ENCODE data around the gene CDK19.

Gene CDK19

GRCh38 chr6:110596354-110596753 is 218.9 kb downstream of the CDK19 start:
- no peak overlapping the region for H3K23ac ChIP-seq (ENCODE audit: low read depth, low read length, poor library complexity)

GRCh38 chr6:110595112-110595511 is 220.2 kb downstream of the CDK19 start:
- Histone ChIP-seq H2BK15ac (ENCODE audit: low read length) (no peak overlapping the region), H3K23ac (ENCODE audit: low read depth, low read length, poor library complexity) (no peak overlapping the region), H2AFZ (ENCODE audit: low read length) (no peak overlapping the region), H2BK120ac (ENCODE audit: low read depth, low read length) (no peak overlapping the region), H2AK5ac (ENCODE audit: low read depth, low read length) (no peak overlapping the region), H3K9me3 (replicated peaks in 1 of 2; ENCODE audit: control insufficient read depth in 2 of 2, insufficient read depth in 1 of 2, low read depth in 1 of 2, low read length in 2 of 2) (no peaks in the 10 kb centered on the region), H3K9ac (ENCODE audit: low read depth, low read length, poor library complexity) (no peak overlapping the region), H4K8ac (ENCODE audit: low read depth, low read length) (no peak overlapping the region), H3K27ac (replicated peaks; ENCODE audit: low read length) (no peak overlapping the region), H3K27me3 (ENCODE audit: control insufficient read depth in 3 of 3, insufficient read depth in 3 of 3, low read depth in 1 of 3, low read length in 3 of 3) (no peaks in the 10 kb centered on the region), H3K79me1 (ENCODE audit: low read depth, low read length) (no peaks in the 10 kb centered on the region), H3K36me3 (replicated peaks in 1 of 2; ENCODE audit: control insufficient read depth in 2 of 2, insufficient read depth in 2 of 2, low read length in 2 of 2) (no peaks in the 10 kb centered on the region), H2BK12ac (ENCODE audit: low read length) (no peak overlapping the region), H3K4ac (ENCODE audit: low read length) (no peak overlapping the region), H3K4me3 (ENCODE audit: low read length in 2 of 2) (no peak overlapping the region), H3K4me2 (ENCODE audit: insufficient read depth, low read length, poor library complexity, severe bottlenecking) (no peak overlapping the region), H3K18ac (ENCODE audit: low read length) (no peak overlapping the region), H3K14ac (ENCODE audit: low read length) (no peak overlapping the region), H3K4me1 (ENCODE audit: control insufficient read depth in 2 of 2, insufficient read depth in 1 of 2, low read depth in 1 of 2, low read length in 2 of 2) (peaks cover 0 to 4% of the 10 kb centered on the region in 2 donors), H2BK5ac (ENCODE audit: low read length) (no peak overlapping the region), H4K91ac (ENCODE audit: low read depth, low read length, poor library complexity) (no peak overlapping the region)
- DNase-seq (ENCODE audit: low spot score), result no peak
- no CpG with 5 or more reads among the region's 2 CpGs for WGBS, 2 donors (ENCODE audit: extremely low coverage in 2 of 2, insufficient read length in 2 of 2, insufficient replicate concordance in 1 of 2)

More at GRCh38 chr6:110596354-110596753, 218.9 kb downstream of the CDK19 start:
- H2BK5ac ChIP-seq (ENCODE audit: low read length), result no peak overlapping the region
- H3K36me3 ChIP-seq (replicated peaks in 1 of 2; ENCODE audit: control insufficient read depth in 2 of 2, insufficient read depth in 2 of 2, low read length in 2 of 2), result no peaks in the 10 kb centered on the region
- H3K14ac ChIP-seq (ENCODE audit: low read length), result no peak overlapping the region
- H3K27me3 ChIP-seq (ENCODE audit: control insufficient read depth in 3 of 3, insufficient read depth in 3 of 3, low read depth in 1 of 3, low read length in 3 of 3), result no peaks in the 10 kb centered on the region
- no peak overlapping the region for H2BK12ac ChIP-seq (ENCODE audit: low read length)
- H3K4me1 ChIP-seq (ENCODE audit: control insufficient read depth in 2 of 2, insufficient read depth in 1 of 2, low read depth in 1 of 2, low read length in 2 of 2), result peaks cover 0 to 4% of the 10 kb centered on the region in 2 donors
- no peaks in the 10 kb centered on the region for H3K79me1 ChIP-seq (ENCODE audit: low read depth, low read length)
- no peak overlapping the region for H4K8ac ChIP-seq (ENCODE audit: low read depth, low read length)
- no peak overlapping the region for H3K4me3 ChIP-seq (ENCODE audit: low read length in 2 of 2)
- no peaks in the 10 kb centered on the region for H3K9me3 ChIP-seq (replicated peaks in 1 of 2; ENCODE audit: control insufficient read depth in 2 of 2, insufficient read depth in 1 of 2, low read depth in 1 of 2, low read length in 2 of 2)
- H3K18ac ChIP-seq (ENCODE audit: low read length), result no peak overlapping the region
- no peak overlapping the region for H2AK5ac ChIP-seq (ENCODE audit: low read depth, low read length)
- no peak overlapping the region for H2BK120ac ChIP-seq (ENCODE audit: low read depth, low read length)
- H3K4me2 ChIP-seq (ENCODE audit: insufficient read depth, low read length, poor library complexity, severe bottlenecking), result no peak overlapping the region
- no CpG with 5 or more reads among the region's 3 CpGs for WGBS, 2 donors (ENCODE audit: extremely low coverage in 2 of 2, insufficient read length in 2 of 2, insufficient replicate concordance in 1 of 2)
- no peak overlapping the region for H2AFZ ChIP-seq (ENCODE audit: low read length)
- H3K9ac ChIP-seq (ENCODE audit: low read depth, low read length, poor library complexity), result no peak overlapping the region
- no peak overlapping the region for H2BK15ac ChIP-seq (ENCODE audit: low read length)
- H4K91ac ChIP-seq (ENCODE audit: low read depth, low read length, poor library complexity), result no peak overlapping the region
- H3K4ac ChIP-seq (ENCODE audit: low read length), result no peak overlapping the region
- DNase-seq (ENCODE audit: low spot score), result no peak
- no peak overlapping the region for H3K27ac ChIP-seq (replicated peaks; ENCODE audit: low read length)

GRCh38 chr6:110593637-110594036 is 221.6 kb downstream of the CDK19 start:
- Histone ChIP-seq H3K4me1 (ENCODE audit: control insufficient read depth in 2 of 2, insufficient read depth in 1 of 2, low read depth in 1 of 2, low read length in 2 of 2) (peaks cover 0 to 4% of the 10 kb centered on the region in 2 donors), H2BK120ac (ENCODE audit: low read depth, low read length) (no peak overlapping the region), H4K91ac (ENCODE audit: low read depth, low read length, poor library complexity) (no peak overlapping the region), H3K23ac (ENCODE audit: low read depth, low read length, poor library complexity) (no peak overlapping the region), H3K18ac (ENCODE audit: low read length) (no peak overlapping the region), H4K8ac (ENCODE audit: low read depth, low read length) (no peak overlapping the region), H2BK12ac (ENCODE audit: low read length) (no peak overlapping the region), H3K36me3 (replicated peaks in 1 of 2; ENCODE audit: control insufficient read depth in 2 of 2, insufficient read depth in 2 of 2, low read length in 2 of 2) (no peaks in the 10 kb centered on the region), H2AFZ (ENCODE audit: low read length) (peak overlapping the region; percentile 67), H3K4me2 (ENCODE audit: insufficient read depth, low read length, poor library complexity, severe bottlenecking) (no peak overlapping the region), H2AK5ac (ENCODE audit: low read depth, low read length) (no peak overlapping the region), H3K14ac (ENCODE audit: low read length) (no peak overlapping the region), H2BK15ac (ENCODE audit: low read length) (no peak overlapping the region), H3K4ac (ENCODE audit: low read length) (no peak overlapping the region), H3K79me1 (ENCODE audit: low read depth, low read length) (no peaks in the 10 kb centered on the region), H3K9ac (ENCODE audit: low read depth, low read length, poor library complexity) (no peak overlapping the region), H2BK5ac (ENCODE audit: low read length) (no peak overlapping the region), H3K4me3 (ENCODE audit: low read length in 2 of 2) (no peak overlapping the region), H3K9me3 (replicated peaks in 1 of 2; ENCODE audit: control insufficient read depth in 2 of 2, insufficient read depth in 1 of 2, low read depth in 1 of 2, low read length in 2 of 2) (no peaks in the 10 kb centered on the region), H3K27me3 (ENCODE audit: control insufficient read depth in 3 of 3, insufficient read depth in 3 of 3, low read depth in 1 of 3, low read length in 3 of 3) (no peaks in the 10 kb centered on the region), H3K27ac (replicated peaks; ENCODE audit: low read length) (no peak overlapping the region)
- no peak for DNase-seq (ENCODE audit: low spot score)
- WGBS, 2 donors (ENCODE audit: extremely low coverage in 2 of 2, insufficient read length in 2 of 2, insufficient replicate concordance in 1 of 2), result no CpG with 5 or more reads among the region's 1 CpG

- Histone ChIP-seq H3K4me1 (ENCODE audit: control insufficient read depth in 2 of 2, insufficient read depth in 1 of 2, low read depth in 1 of 2, low read length in 2 of 2) (peaks cover 0 to 3% of the 10 kb centered on the region in 2 donors), H3K23ac (ENCODE audit: low read depth, low read length, poor library complexity) (no peak overlapping the region), H3K4me2 (ENCODE audit: insufficient read depth, low read length, poor library complexity, severe bottlenecking) (no peak overlapping the region), H2AK5ac (ENCODE audit: low read depth, low read length) (no peak overlapping the region), H3K9ac (ENCODE audit: low read depth, low read length, poor library complexity) (no peak overlapping the region), H3K27ac (replicated peaks; ENCODE audit: low read length) (no peak overlapping the region), H4K8ac (ENCODE audit: low read depth, low read length) (no peak overlapping the region), H3K4me3 (ENCODE audit: low read length in 2 of 2) (no peak overlapping the region), H2BK15ac (ENCODE audit: low read length) (no peak overlapping the region), H3K36me3 (replicated peaks in 1 of 2; ENCODE audit: control insufficient read depth in 2 of 2, insufficient read depth in 2 of 2, low read length in 2 of 2) (no peaks in the 10 kb centered on the region), H3K4ac (ENCODE audit: low read length) (no peak overlapping the region), H2BK12ac (ENCODE audit: low read length) (no peak overlapping the region), H2BK5ac (ENCODE audit: low read length) (no peak overlapping the region), H4K91ac (ENCODE audit: low read depth, low read length, poor library complexity) (no peak overlapping the region), H2AFZ (ENCODE audit: low read length) (no peak overlapping the region), H3K18ac (ENCODE audit: low read length) (no peak overlapping the region), H3K14ac (ENCODE audit: low read length) (no peak overlapping the region), H3K79me1 (ENCODE audit: low read depth, low read length) (no peaks in the 10 kb centered on the region), H2BK120ac (ENCODE audit: low read depth, low read length) (no peak overlapping the region), H3K9me3 (replicated peaks in 1 of 2; ENCODE audit: control insufficient read depth in 2 of 2, insufficient read depth in 1 of 2, low read depth in 1 of 2, low read length in 2 of 2) (no peaks in the 10 kb centered on the region), H3K27me3 (ENCODE audit: control insufficient read depth in 3 of 3, insufficient read depth in 3 of 3, low read depth in 1 of 3, low read length in 3 of 3) (no peaks in the 10 kb centered on the region)
- WGBS, 2 donors (ENCODE audit: extremely low coverage in 2 of 2, insufficient read length in 2 of 2, insufficient replicate concordance in 1 of 2), result no CpG with 5 or more reads among the region's 5 CpGs
- DNase-seq (ENCODE audit: low spot score), result no peak
These were observed 222.5 kb downstream of the CDK19 start for GRCh38 chr6:110592765-110593164.

All from neuronal stem cell (in vitro differentiated cells).